Upper lobe of left lung (tissue), 6 donors: ENCODE results near the gene ARHGEF6. TPM values are rescaled to one million over a fixed set of nuclear protein-coding genes. Genes with fewer than 3 reads are reported as not detected.

Experiments
- ATAC-seq, 2 donors: fragments of 200-7000 bp; cut with Tn5 transposase; one replicate each; pipeline ENCODE4 v1.9.1; 2022; ENCODE audit warnings: mild to moderate bottlenecking in 2 of 2, moderate library complexity in 2 of 2; ENCODE audit not compliant: low FRiP score in 2 of 2
- DNase-seq, 2 donors: peaks; one replicate each; pipeline ENCODE4 v3.0.0-alpha.2; 2019 to 2020
- H3K27ac ChIP-seq, 4 donors: fragments of 200-600 bp; sonication (generic); one replicate each; pipeline ENCODE4 v1.5.1; 2016 to 2019
- H3K27me3 ChIP-seq, 4 donors: fragments of 200-600 bp; sonication (generic); one replicate each; pipeline ENCODE4 v1.5.1; 2017 to 2019
- H3K36me3 ChIP-seq, 4 donors: fragments of 200-600 bp; sonication (generic); one replicate each; pipeline ENCODE4 v1.5.1; 2016 to 2019
- H3K4me1 ChIP-seq, 4 donors: fragments of 200-600 bp; sonication (generic); one replicate each; pipeline ENCODE4 v1.5.1; 2018 to 2019
- H3K4me3 ChIP-seq, 4 donors: fragments of 200-600 bp; sonication (generic); one replicate each; pipeline ENCODE4 v1.5.1; 2017 to 2019; ENCODE audit warnings: mild to moderate bottlenecking in 2 of 4, moderate library complexity in 1 of 4
- H3K9me3 ChIP-seq, 4 donors: fragments of 200-600 bp; sonication (generic); one replicate each; pipeline ENCODE4 v1.5.1; 2018 to 2019
- CTCF ChIP-seq, 6 experiments: fragments of 450-650 bp in 4 of 6; fragments of 200-600 bp in 2 of 6; sonication (generic) in 2 of 6; IDR thresholded peaks; one replicate each; pipeline ENCODE4 v1.5.1; 2016 to 2019; ENCODE audit warnings: antibody characterized with exemption in 6 of 6
- EP300 ChIP-seq, 4 donors: sonication (generic); formaldehyde crosslinking; IDR thresholded peaks; one replicate each; pipeline ENCODE4 v1.5.1; 2017; ENCODE audit warnings: antibody characterized with exemption in 4 of 4, control low read depth in 2 of 4
- POLR2A ChIP-seq, 4 donors: fragments of 450-650 bp; IDR thresholded peaks; one replicate each; pipeline ENCODE4 v1.5.1; 2016 to 2017; ENCODE audit warnings: antibody characterized with exemption in 4 of 4, mild to moderate bottlenecking in 2 of 4
- POLR2AphosphoS5 ChIP-seq, 2 donors: sonication (generic); formaldehyde crosslinking; IDR thresholded peaks; one replicate each; pipeline ENCODE4 v1.5.1; 2017; ENCODE audit warnings: antibody characterized with exemption in 2 of 2
- WGBS, 2 donors: methylation state at CpG; one replicate each; pipeline ENCODE4 v1.1.5; 2017 to 2018; 5-methylcytosine and 5-hydroxymethylcytosine counted together
- total RNA-seq, 6 donors: library from RNA; depleted of rRNA in 4 of 6; stranded (reverse); fragments of >200 nt in 4 of 6; gene quantifications; one replicate each; pipeline versions ENCODE4 v1.1.0 to v1.2.1, GENCODE V29; 2016 to 2021
- donor health status: DM: no; HTN: no; CAD: no; lungs with moderate emphysema.
- donor health status: DM: no; HTN: yes; CAD: no; lungs with severe emphysema.

The ARHGEF6 gene
- 10 to 100 TPM; 21.7 to 30.9 (median 27.0) TPM for total RNA-seq

DNA sequence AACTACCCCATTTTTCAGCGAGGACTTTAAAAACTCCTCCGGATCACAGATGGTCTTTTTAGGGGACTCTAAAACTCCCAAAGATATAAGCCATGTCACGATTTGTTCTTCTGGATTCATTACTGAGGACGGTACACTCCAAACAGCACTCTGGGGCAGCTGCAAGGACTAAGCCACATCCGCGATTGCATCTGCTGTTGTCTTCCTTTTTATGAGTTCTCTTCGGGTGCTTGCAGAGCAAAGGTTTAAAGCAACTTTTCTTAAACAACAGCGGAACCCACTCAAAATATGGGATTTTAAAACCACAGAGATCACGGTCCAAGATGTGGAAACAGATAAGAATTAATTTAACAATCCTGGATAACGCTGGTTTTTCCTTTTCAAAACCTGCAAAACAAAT lies at the start of gene ARHGEF6:
Gene ARHGEF6, minus strand, starts transcription at position 170 of the 400 bp plus-strand sequence. Its CDS starts 50 bp downstream, at position 120.
- peak in 1 of 2 donors; percentile 45 for DNase-seq
- H3K36me3 ChIP-seq: no peaks in the 10 kb centered on the region
- peaks cover 0 to 16% (median 0%) of the 10 kb centered on the region in 4 donors for H3K4me1 ChIP-seq
- ATAC-seq: no peak
- H3K27ac ChIP-seq: peak within 1 kb of the TSS; percentile 54 to 83 (median 73)
- no peaks in the 10 kb centered on the region for H3K27me3 ChIP-seq
- peak within 1 kb of the TSS in 3 of 4 donors; percentile 20 to 38 (median 36) for H3K4me3 ChIP-seq
- WGBS, 2 donors: 12 to 48% methylated on average over 10 of the region's 10 CpGs
- TF ChIP-seq EP300 (IDR thresholded peaks at IDR 0.05) (no peak), POLR2A (IDR thresholded peaks at IDR 0.05) (peak in 1 of 4 donors; percentile 21)
- H3K9me3 ChIP-seq: no peaks in the 10 kb centered on the region

GRCh38 chrX:136829413-136829812 lies 48.7 kb upstream of the ARHGEF6 start:
- Histone ChIP-seq H3K36me3 (no peaks in the 10 kb centered on the region), H3K27me3 (no peaks in the 10 kb centered on the region), H3K9me3 (no peaks in the 10 kb centered on the region), H3K4me1 (peaks cover 0 to 7% (median 3%) of the 10 kb centered on the region in 4 donors), H3K27ac (no peak overlapping the region), H3K4me3 (no peak overlapping the region)
- 67 to 73% methylated on average over 5 of the region's 5 CpGs for WGBS, 2 donors
- ATAC-seq (no peak), DNase-seq (no peak)
- TF ChIP-seq POLR2A (IDR thresholded peaks at IDR 0.05) (no peak), CTCF (IDR thresholded peaks at IDR 0.05) (no peak), POLR2AphosphoS5 (IDR thresholded peaks at IDR 0.05) (no peak), EP300 (IDR thresholded peaks at IDR 0.05) (no peak)

DNA sequence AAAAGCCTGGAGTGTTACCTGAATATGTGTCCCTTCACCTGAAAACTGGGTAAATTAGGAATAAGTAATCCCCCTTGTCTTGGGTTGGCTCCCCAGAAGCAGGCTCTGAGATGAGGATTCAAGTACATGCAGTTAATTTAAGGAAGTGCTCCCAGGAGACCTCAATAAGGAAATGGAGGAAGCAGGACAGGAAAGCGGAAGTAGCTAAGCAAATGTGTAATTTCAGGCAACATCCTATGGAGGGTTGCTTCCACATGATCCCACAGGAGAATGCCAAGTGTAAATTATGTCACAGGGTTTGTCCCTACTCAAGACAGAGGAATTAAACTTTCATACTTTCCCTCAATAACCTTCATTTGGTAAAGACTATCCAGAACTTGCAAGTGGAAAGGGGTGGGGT lies 48.1 kb upstream of the ARHGEF6 start:
- WGBS, 2 donors: 40 to 50% methylated on average over 1 of the region's 1 CpG
- TF ChIP-seq EP300 (IDR thresholded peaks at IDR 0.05) (no peak), CTCF (IDR thresholded peaks at IDR 0.05) (no peak), POLR2A (IDR thresholded peaks at IDR 0.05) (no peak), POLR2AphosphoS5 (IDR thresholded peaks at IDR 0.05) (no peak)
- ATAC-seq (peak in 1 of 2 donors; percentile 65), DNase-seq (no peak)
- peaks cover 0 to 7% (median 3%) of the 10 kb centered on the region in 4 donors for H3K4me1 ChIP-seq
- no peak overlapping the region for H3K27ac ChIP-seq
- H3K9me3 ChIP-seq: no peaks in the 10 kb centered on the region
- no peak overlapping the region for H3K4me3 ChIP-seq
- H3K27me3 ChIP-seq: no peaks in the 10 kb centered on the region
- no peaks in the 10 kb centered on the region for H3K36me3 ChIP-seq

DNA sequence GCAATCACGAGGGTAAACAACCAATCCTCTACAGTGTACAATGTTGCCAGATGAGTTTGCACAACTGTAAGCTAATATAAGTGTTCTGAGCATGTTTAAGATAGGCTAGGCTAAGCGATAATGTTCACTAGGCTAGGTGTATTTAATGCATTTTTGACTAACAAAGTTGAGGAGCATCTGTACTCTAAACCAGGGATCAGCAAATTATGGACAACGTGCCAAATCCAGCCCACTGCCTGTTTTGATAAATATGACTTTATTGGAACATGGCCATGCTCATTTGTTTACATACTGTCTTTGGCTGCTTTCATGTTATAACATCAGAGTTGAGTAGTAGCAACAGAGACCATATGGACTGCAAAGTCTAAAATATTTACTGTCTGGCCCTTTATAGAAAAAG lies 46.3 kb upstream of the ARHGEF6 start:
- TF ChIP-seq POLR2A (IDR thresholded peaks at IDR 0.05) (no peak), POLR2AphosphoS5 (IDR thresholded peaks at IDR 0.05) (no peak), CTCF (IDR thresholded peaks at IDR 0.05) (no peak), EP300 (IDR thresholded peaks at IDR 0.05) (no peak)
- DNase-seq (no peak), ATAC-seq (no peak)
- Histone ChIP-seq H3K27me3 (no peaks in the 10 kb centered on the region), H3K4me3 (no peak overlapping the region), H3K36me3 (no peaks in the 10 kb centered on the region), H3K4me1 (peaks cover 0 to 7% (median 3%) of the 10 kb centered on the region in 4 donors), H3K27ac (no peak overlapping the region), H3K9me3 (no peaks in the 10 kb centered on the region)
- 28 to 45% methylated on average over 3 of the region's 3 CpGs for WGBS, 2 donors

GRCh38 chrX:136825771-136826170 lies 45.0 kb upstream of the ARHGEF6 start:
- no peak overlapping the region for H3K27ac ChIP-seq
- WGBS, 2 donors: 83 to 98% methylated on average over 2 of the region's 2 CpGs
- no peak overlapping the region for H3K4me3 ChIP-seq
- H3K36me3 ChIP-seq: no peaks in the 10 kb centered on the region
- DNase-seq (peak in 1 of 2 donors; percentile 23), ATAC-seq (no peak)
- H3K4me1 ChIP-seq: peaks cover 0 to 7% (median 3%) of the 10 kb centered on the region in 4 donors
- no peaks in the 10 kb centered on the region for H3K27me3 ChIP-seq
- TF ChIP-seq CTCF (IDR thresholded peaks at IDR 0.05) (no peak), POLR2AphosphoS5 (IDR thresholded peaks at IDR 0.05) (no peak), POLR2A (IDR thresholded peaks at IDR 0.05) (no peak), EP300 (IDR thresholded peaks at IDR 0.05) (no peak)
- H3K9me3 ChIP-seq: no peaks in the 10 kb centered on the region
